HG03571 (cell line): Measurements from ENCODE around the gene IGFBP2.

Experiments
- ATAC-seq: cut with Tn5 transposase; IDR thresholded peaks from one replicate; pipeline ENCODE4 v1.9.1; 2021; ENCODE audit not compliant: unreplicated experiment

The IGFBP2 gene

DNA sequence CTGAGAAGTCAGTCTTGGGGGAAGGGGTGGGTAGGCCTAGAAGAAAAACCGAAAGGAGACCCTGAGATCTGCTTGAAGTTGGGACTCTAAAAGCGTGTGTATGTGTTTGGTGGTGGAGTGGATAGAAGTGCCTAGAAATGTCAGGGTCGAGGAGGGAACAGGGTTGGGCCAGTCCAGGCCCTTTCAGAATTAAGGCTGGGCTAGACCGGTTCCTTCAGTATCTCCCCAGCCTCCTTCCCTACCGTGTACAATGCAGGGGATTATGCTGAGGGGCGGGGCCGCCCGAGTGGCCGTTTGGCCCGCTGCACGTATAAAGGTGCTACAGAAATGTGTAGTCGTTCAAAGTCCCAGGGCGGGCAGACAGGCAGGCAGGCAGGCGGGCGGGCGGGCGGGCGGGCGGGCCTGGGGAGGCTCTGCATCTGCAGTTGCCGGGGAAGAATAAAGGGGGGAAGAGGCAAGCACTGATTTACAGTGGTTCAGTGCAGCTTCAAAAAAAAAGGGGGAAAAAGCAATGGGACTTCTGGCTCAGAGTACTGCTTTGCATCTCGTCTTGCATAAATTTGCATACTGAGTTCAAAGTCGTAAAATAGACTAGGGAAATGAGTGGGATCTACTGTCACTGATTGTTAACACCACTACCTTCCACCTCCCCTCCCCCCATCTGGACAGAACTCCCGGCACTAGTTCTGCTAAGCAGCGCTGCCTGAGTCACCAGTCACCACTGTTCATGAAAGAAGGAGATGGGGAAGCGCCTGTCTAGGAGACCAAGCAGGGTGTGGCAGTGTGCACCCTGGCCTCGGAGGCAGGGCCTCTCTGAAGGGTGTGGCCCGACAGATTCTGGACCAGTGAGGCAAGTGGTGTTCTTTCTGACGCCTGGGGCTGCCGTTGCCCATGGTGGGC, 3.6 kb downstream of the IGFBP2 start:
- no peak for ATAC-seq

DNA sequence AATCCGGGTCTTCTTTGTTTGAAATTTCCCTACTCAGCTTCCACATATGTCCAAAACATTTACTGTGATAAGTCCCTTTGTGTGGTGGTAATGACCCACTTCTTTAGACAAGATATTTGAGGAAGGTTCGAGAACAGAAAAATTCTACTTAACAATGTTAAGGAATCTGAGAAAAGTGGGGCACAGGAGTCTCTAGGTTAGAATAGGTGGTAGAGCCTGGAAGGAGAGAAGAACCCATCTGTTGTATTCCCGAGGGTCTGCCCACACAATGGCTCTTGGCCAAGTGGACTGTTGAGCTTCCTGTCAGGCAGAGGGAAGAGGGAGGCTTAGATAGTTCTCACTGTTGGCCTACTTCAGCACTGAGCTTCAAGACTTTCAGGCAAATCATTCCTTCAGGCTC, 4.3 kb downstream of the IGFBP2 start:
- no peak for ATAC-seq

DNA sequence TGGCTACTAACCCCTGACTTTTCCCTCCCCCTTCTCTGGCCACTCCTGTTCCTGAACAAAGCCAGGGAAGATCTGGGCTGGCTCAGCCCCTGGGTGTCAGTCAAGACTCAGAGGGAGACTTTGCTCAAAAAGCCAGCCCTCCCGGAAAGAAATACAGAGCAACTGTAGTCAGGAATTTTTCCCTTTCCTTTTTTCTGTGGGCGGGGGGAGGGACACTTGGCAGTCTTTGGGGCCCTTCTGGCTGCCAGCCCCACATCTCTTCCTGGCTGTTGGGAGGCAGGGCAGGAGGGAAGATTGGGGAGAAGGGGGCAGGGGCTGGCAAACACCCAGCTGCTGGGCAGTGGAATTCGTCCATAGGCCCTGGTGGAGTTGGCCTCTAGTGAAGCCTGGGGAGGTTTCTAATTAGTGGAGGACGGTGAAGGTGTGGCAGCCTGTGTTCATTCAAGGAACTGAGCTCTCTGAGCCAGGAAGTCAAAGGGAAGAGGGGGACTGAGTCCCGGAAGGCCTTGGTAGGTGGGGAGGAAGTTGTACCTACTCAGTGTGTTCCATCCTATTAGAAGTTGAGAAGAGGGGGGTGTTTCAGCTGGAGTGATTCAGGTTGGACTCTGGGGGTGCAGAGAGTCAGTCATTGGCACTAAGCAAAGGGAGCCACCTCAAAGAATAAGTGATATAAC, 10.9 kb downstream of the IGFBP2 start:
- no peak for ATAC-seq

DNA sequence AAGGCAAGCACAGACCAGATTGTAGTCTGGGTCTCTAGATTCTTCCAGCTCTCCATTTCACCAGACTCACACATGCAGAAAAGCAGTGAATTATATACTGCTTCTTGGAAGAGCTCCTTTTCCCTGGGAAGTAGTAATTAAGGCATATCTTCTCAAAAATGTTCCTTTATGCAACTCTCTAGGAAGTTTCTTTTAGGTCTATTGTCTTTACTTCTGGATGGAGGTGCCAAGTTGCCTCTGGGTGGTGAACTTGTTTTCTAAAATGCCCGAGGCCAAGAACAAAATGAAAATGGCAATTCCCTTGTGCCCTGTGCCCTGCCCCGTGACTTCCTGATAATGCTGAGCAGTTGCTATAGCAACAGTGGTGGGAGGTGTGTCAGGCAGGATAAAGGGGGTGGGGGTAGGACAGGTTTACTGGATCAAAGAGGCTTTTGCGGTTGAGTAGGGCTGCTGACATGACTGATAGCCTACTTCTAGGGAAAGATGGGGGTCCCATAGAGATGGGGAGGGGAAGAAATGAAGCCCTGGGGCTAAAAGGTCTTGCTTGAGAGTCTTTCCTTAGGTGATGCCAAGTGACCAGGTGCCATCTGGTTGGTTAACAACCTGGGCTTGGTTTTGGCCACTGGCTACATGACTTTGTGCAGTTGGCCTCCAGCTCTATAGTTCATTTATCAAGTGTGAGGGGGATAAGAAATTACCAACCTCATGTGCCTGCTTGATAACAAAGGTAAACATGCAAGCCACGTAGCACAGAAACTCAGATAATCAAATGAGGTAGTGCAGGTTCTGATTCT, 11.8 kb downstream of the IGFBP2 start:
- no peak for ATAC-seq

DNA sequence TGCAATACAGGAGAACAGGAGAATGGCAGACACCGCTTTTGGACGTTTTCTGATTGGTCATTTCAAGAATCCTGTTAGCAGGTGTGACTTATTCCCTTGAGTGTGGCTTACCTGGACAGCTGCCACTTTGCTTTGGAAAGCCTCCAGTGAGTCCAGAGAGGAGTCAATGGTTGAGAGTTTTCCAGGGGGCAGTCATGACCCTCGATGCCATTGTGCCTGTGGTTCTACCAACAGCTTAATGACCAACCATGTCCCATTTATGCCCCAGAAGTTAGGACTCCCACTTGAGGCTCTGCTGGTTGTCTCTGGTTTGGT, 12.4 kb downstream of the IGFBP2 start:
- ATAC-seq: no peak

DNA sequence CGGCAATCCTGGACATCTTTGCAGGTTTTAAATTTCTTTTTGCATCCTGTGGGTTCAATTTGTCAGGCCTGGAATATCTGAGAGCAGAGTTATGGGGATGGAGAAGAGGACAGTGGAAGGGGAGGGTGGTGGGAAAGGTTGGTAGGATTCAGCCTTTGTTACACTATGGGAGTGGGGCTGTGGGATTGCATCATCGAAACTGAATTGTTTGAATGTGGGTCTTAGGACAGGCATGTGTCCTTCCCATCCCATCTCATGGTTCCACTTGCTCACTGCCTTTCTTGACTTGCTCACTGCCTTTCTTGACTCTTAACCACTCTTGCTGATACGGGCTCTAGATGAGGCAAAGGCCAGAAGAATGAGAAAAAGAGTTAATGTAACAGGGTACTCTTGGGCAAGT, 12.9 kb downstream of the IGFBP2 start:
- ATAC-seq: no peak

DNA sequence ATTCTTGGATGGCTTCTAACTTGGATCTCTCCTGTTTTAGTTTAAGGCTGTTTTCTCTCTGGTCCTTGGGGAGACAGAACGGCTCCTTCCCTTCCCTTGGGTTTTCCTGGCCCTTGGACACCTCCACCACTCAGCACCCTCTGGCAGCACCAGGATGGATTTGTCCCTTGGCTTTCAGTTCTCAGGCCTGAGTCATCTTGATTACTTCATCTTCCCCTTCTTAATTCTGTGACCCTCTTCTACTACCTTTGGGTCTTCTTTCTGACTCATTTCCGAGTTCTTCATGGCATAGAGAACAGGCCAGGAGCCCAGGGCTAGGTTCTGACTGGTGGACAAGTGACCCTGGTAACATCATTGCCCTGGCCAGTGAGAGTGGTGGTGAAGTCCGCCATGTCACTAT, 14.9 kb downstream of the IGFBP2 start:
- ATAC-seq: no peak

DNA sequence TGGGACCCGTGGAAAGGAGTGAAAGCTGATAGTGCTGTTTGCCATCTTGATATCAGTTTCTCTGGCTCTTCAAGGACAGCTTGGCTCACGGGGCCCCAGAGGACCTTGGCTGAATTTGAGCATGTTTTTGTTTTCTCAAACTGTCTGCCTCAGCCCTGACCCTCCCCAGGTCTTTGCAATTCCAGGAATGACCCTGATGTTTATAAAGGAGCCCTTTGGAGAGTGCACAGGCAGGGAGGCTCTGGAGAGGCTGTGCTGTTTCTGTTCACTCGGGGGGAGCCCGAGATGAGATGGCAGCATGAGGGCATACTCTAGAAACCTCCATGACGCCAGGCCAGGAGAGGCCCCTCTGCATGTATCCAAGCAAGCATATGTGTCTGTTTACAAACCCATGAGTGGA, 16.4 kb downstream of the IGFBP2 start:
- no peak for ATAC-seq

DNA sequence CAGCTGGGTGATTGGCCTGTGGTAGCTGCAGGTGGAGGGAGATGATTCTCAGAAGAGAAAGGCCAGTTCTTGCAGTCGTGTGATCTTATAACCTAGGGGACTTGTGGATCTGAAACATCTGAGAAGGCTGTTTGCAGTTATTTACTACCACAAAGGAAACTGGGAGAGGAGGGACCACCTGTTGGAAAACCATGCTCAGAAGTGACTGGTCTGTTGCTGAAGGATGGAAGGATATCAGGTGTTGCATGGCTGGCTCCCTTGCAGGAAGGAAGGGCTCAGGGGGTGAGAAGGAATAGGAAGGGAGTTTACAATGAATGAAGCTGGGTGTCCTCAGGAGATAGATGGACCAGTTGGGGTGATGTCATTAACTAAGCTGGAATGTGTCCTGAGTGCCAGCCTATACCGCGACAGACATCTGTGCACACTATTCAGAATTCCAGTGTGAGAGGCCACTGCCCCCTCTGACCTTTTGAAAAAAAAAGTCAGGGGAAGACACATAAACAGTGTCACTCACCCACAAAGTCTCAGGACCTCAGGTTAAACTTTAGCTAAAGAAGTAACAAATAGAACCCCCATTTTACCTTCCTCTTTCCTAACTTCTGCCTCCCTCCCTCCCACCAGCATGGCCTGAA, 17.5 kb downstream of the IGFBP2 start:
- no peak for ATAC-seq

DNA sequence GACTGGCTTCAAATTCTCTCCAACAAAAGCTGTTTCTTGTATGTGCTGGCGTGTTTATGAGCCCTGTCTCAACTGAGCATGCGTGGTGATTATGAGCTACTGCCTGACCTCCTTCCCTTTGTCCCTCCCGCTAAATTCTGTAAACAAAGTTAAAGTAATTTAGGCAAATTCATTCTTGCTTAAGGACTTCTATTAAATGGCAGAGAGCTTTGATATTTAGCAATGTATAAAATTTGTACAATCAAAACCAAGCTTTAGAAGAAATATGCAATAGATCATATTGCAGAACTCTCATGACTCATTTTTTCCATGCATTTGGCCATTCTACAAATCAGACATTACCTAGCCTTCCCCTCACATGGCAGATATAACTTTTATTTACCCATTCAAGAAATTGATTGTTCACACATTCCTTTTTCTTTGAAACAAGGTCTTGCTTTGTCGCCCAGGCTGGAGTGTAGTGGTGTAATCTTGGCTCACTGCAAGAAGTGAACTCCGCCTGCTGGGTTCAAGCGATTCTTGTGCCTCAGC, 18.2 kb downstream of the IGFBP2 start:
- no peak for ATAC-seq

DNA sequence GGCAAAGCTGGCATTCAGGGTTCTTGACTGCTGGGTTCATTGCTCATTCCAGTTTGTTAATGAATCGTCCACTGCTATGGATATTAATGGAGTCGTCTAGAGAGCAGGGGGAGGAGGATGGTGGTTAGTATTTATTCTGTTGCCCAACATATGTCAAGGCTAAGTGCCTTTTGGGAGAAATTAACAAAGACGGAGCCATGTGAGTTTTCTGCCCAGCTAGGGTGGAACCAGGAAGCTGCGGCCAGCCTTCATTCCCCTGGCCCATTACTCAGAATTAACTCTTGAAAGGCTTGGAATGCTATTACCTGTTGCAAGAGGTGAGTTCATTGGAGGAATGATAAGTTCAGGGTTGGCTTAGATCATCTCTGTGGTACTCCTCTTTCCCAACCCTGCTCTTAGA, 19.3 kb downstream of the IGFBP2 start:
- no peak for ATAC-seq

DNA sequence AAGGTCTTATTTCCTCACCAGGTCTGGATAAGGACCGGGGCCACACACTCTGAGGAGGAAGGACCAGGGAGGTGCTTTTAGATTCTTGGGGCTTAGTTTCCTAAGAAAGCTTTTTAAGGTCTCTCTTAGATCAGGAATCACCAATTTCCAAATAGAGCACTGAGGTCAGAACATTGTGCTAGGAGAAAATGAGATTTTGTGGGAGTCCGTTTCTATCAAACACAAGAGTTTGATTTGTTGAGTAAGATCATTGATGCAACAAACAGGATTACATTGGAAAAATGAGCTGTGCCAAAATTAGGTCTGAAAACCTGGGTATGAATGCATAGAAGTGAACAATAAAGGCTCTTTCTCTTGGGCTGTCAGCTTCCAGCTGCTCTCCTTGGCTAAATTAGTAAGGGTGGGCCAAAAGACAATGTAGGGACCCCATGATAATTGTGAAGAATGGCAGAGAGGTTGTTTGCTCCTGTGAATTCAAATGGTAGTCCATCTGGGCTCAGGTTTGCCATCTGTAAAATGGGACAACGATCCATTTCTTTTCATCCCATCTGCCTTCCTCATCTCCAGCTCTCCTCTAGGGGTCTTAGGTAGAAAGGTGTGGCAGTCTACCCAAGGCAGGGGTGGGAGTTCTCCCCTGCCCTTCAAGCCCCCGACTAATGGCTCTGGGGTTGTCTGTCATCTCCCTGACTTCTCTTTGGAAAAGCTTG, 20.0 kb downstream of the IGFBP2 start:
- ATAC-seq: no peak

DNA sequence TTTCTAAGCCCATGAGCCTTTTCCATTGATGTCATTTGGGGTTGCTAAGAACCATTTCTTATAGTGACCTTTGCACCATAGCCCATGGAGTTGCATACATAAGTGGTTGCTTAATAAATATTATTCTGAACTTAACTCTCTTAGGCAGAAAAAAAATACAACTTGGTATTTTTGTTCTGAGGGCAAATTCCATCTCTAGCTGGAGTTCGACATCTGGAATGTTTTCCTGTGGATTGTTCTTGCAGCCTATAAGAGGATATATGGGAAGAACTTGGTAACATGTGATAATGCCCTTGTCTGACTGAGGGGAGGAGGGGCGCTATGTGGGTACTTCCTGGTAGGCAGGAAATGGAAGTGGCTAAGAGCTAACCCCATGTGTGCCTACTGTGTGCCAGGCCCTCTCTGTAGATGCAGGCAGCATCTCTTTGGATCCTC, 20.7 kb downstream of the IGFBP2 start:
- no peak for ATAC-seq

DNA sequence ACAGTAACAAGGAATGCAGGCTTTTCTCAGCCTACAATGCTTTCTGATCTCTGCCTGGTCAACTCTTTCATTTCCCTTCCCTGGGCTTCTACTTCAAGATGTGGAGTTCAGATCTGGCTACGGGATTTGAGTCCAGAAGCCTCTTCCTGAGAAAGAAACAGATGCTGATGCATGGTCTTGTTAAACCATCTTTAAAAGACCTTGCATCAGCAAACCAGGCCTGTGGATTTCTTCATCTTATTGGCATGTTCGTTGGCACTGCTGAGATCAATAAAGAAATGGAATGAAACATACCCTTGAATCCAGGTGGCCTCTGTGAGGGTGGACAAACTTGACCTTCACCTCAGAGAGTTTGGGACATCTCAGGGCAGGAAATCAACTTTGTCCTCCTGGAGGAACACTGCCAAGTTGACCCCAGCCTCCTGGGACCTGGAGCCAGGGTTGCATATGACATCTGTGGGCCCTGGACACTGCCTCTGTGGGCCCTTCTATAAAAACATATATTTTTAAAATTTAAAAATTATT, 21.4 kb downstream of the IGFBP2 start:
- ATAC-seq: no peak

DNA sequence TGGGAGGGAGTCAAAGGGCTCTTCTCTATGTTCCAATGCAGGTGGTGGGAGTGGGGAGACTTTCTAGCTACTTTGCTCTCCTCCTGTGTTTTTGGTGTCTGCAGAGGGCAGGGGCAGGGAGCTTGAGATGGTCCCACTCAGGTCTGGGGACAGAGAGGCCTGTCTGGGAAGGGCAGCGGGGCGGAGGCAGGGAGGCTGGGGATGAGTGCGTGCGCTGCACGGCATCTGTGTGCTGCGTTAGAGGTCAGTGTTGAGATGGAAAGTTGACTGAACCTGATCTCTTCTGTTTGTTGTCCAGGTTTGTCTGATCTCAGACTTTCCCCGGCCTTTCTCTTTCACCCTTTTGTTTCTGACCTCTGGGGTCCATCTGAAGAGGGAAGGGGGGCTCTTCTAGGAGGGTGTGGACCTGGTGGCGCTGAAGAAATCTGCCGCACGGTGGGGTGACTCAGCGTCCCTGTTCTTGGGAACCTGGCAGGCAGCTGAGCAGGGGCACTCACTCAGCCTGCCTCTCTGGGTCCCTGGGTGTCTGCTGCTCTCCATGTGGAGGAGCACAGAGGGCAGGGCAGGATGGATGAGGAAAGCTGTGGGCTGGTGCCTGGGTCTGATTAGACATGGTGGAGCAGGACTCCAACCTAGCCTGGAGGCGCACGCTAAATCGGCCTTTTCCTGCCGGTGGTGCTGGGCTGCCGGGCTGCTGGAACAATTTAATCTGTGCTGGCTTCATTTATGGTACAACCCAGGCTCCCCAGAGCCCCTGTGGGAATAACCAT, 24.1 kb downstream of the IGFBP2 start:
- no peak for ATAC-seq

DNA sequence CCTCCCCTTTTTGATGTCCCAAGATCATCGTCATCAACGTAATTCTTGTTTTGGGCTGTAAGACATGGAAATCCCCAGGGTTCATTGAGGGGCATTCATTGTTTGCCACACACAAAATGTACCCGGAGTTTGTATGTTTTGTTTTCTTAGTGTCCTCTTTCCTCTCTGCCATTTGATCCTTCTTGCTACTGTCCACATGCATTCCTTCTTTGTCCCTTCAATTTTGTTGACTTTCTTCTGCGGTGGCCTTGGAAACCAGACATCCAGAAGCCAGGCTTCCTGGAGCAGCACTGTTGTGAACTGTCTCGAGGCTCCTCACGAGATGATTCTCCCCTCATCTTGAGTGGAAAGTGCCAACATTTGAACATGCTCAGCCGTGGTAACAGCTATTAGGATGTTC, 24.8 kb downstream of the IGFBP2 start:
- no peak for ATAC-seq

DNA sequence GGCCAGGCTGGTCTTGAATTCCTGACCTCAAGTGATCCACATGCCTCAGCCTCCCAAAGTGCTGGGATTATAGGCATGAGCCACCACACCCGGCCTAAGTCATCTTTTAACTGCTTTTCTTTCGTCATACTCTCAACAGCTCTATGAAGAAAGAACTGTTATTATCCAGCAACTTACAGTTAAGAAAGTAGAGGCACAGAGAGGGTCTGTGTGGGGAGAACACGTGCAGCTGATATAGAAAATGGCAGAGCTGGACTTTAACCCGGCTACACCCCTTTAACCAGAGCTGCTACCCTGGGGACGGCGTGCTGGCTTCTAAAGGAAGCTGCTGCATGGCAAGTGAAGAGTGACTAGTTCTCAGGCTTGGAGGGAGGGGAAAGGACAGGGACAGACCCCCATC, 25.5 kb downstream of the IGFBP2 start:
- ATAC-seq: no peak

DNA sequence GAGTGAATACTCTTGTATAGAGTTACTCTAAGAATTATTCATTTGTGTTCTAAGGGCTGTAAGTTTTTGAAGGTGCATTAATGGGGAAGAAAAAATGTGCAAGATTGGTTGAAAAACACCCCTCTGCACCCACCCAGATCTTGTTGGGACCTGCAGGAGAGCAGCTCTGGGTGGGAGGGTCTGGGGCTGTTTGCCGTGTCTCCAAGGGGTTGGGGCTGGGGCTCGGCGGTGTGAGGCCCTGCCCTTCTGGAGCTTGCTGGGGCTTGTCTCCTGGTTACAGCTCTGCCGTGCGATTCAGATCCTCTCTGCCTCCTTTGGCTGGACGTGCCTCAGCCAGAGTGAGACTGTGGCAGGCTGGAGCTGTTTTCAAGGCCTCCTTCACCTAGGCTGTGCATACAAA, 26.1 kb downstream of the IGFBP2 start:
- ATAC-seq: no peak

DNA sequence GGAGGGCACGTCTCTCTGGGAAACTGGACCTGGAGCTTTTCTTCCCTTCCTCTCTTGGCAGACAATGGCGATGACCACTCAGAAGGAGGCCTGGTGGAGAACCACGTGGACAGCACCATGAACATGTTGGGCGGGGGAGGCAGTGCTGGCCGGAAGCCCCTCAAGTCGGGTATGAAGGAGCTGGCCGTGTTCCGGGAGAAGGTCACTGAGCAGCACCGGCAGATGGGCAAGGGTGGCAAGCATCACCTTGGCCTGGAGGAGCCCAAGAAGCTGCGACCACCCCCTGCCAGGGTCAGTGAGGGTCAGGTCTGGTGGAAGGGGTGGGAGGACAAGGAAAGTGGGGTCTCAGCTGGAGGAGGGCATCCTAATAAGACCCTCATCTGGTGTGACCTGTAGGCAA, 27.3 kb downstream of the IGFBP2 start:
- ATAC-seq: no peak

DNA sequence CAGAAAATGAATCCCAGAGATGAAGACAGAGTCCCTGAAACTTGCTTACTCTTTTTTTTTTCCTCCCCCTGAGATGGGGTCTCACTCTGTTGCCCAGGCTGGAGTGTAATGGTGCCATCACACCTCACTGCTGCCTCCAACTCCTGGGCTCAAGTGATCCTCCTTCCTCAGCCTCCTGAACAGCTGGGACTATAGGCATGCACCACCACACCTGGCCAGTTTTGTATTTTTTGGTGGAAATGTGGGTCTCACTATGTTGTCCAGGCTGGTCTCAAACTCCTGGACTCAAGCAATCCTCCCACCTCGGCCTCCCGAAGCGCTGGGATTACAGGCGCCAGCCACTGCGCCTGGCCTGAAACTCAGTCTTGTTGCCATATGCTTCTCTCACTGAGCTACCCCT, 27.8 kb downstream of the IGFBP2 start:
- ATAC-seq: no peak
